ENCODE measurements around the gene STK16.

GRCh38 chr2:219246559-219246958 is 1.3 kb downstream of the STK16 start:
- TF ChIP-seq POLR2A (IDR thresholded peaks at IDR 0.05; ENCODE audit: low read length) (no peak), GATA1 (IDR thresholded peaks at IDR 0.05; ENCODE audit: low read depth, low read length) (no peak)

Measured in erythroblast (primary cell).